B cell (primary cell): Measurements from ENCODE around the gene NCOA3. TPM values are rescaled to one million over a fixed set of nuclear protein-coding genes. Genes with fewer than 3 reads are reported as not detected.

Source experiments
- ATAC-seq: fragments of 200-7000 bp; cut with Tn5 transposase; one replicate; pipeline ENCODE4 v1.10.0; 2021; ENCODE audit warnings: low read depth, mild to moderate bottlenecking, moderate number of reproducible peaks, moderate library complexity
- CTCF ChIA-PET: fragments of 350-600 bp; sonication (Branson Sonifier 250); formaldehyde crosslinking; loops from one replicate; lab custom pipeline; 2021; ENCODE audit warnings: antibody characterized with exemption, inconsistent platforms; lab: Charles Lee
- POLR2A ChIA-PET: fragments of 350-600 bp; sonication (Branson Sonifier 250); formaldehyde crosslinking; loops from one replicate; lab custom pipeline; 2021; ENCODE audit warnings: antibody characterized with exemption; lab: Charles Lee
- DNase-seq: peaks from one replicate; pipeline ENCODE4 v3.0.0; 2013
- H2AFZ ChIP-seq: 2 replicates; pipeline ENCODE4 v1.6.1; 2012; ENCODE audit warnings: mild to moderate bottlenecking, low read depth, low read length; ENCODE audit not compliant: insufficient read depth, poor library complexity, severe bottlenecking
- H3K27ac ChIP-seq, 2 donors: 1 replicate in 1 of 2; 2 replicates in 1 of 2; pipeline ENCODE4 v1.5.1; 2012 to 2013; ENCODE audit warnings: low read length in 2 of 2, mild to moderate bottlenecking in 2 of 2, moderate library complexity in 1 of 2
- H3K27me3 ChIP-seq, 4 experiments: fragments of 200-600 bp in 1 of 4; sonication (generic) in 1 of 4; replicated peaks in 1 of 4; 1 replicate in 2 of 4; 2 replicates in 2 of 4; pipeline versions ENCODE4 v1.6.1 to v1.7.0; 2013 to 2016; ENCODE audit warnings: low read length in 3 of 4, mild to moderate bottlenecking in 2 of 4, mixed read lengths in 1 of 4, moderate library complexity in 1 of 4; ENCODE audit not compliant: insufficient read depth in 4 of 4, control insufficient read depth in 3 of 4; ENCODE audit errors: control extremely low read depth in 1 of 4
- H3K36me3 ChIP-seq, 2 experiments: replicated peaks in 1 of 2; 1 replicate in 1 of 2; 2 replicates in 1 of 2; pipeline versions ENCODE4 v1.6.1 to v1.7.1; 2013; ENCODE audit warnings: low read length in 1 of 2; ENCODE audit not compliant: insufficient read depth in 2 of 2, control insufficient read depth in 1 of 2; ENCODE audit errors: control extremely low read depth in 1 of 2, extremely low read depth in 1 of 2
- H3K4me1 ChIP-seq, 2 donors: fragments of 200-600 bp in 1 of 2; sonication (generic) in 1 of 2; 1 replicate in 1 of 2; 2 replicates in 1 of 2; pipeline versions ENCODE4 v1.5.1 to v1.6.1; 2013 to 2017; ENCODE audit warnings: low read length in 2 of 2; ENCODE audit not compliant: control insufficient read depth in 2 of 2, insufficient read depth in 2 of 2
- H3K4me2 ChIP-seq: replicated peaks from 2 replicates; pipeline ENCODE3; 2012; ENCODE audit warnings: mild to moderate bottlenecking, low read depth, low read length; ENCODE audit not compliant: poor library complexity, severe bottlenecking
- H3K4me3 ChIP-seq, 5 experiments: fragments of 200-600 bp in 1 of 5; sonication (generic) in 1 of 5; 1 replicate in 3 of 5; 2 replicates in 2 of 5; pipeline versions ENCODE4 v1.5.1 to v1.7.0; 2011 to 2016; ENCODE audit warnings: low read length in 4 of 5, mild to moderate bottlenecking in 4 of 5, low read depth in 2 of 5, control low read depth in 1 of 5, moderate library complexity in 1 of 5; ENCODE audit not compliant: insufficient read depth in 1 of 5; ENCODE audit errors: control extremely low read depth in 1 of 5, extremely low read depth in 1 of 5
- H3K79me2 ChIP-seq: fragments of 200-600 bp; sonication (generic); one replicate; pipeline ENCODE4 v1.6.0; 2016; ENCODE audit warnings: low read length; ENCODE audit not compliant: control insufficient read depth, insufficient read depth
- H3K9ac ChIP-seq: fragments of 200-600 bp; sonication (generic); 2 replicates; pipeline ENCODE4 v1.6.1; 2017; ENCODE audit warnings: mild to moderate bottlenecking, low read length, moderate library complexity
- H3K9me3 ChIP-seq, 3 donors: one replicate each; pipeline versions ENCODE4 v1.6.1 to v1.7.1; 2013; ENCODE audit warnings: low read length in 2 of 3; ENCODE audit not compliant: control insufficient read depth in 2 of 3, insufficient read depth in 1 of 3; ENCODE audit errors: control extremely low read depth in 1 of 3
- H4K20me1 ChIP-seq: 2 replicates; pipeline ENCODE4 v1.6.0; 2012; ENCODE audit warnings: mild to moderate bottlenecking, low read length; ENCODE audit not compliant: insufficient read depth, control insufficient read depth, poor library complexity, severe bottlenecking
- H3K27ac Mint-ChIP-seq: one replicate; pipeline ENCODE4 v1.8.0; 2021; ENCODE audit warnings: mixed read lengths
- H3K27me3 Mint-ChIP-seq: one replicate; pipeline ENCODE4 v1.8.0; 2021; ENCODE audit warnings: mixed read lengths
- H3K4me1 Mint-ChIP-seq: one replicate; pipeline ENCODE4 v1.8.0; 2021; ENCODE audit warnings: mixed read lengths
- H3K4me3 Mint-ChIP-seq: one replicate; pipeline ENCODE4 v1.8.0; 2021; ENCODE audit warnings: mixed read lengths
- H3K9me3 Mint-ChIP-seq: one replicate; pipeline ENCODE4 v1.8.0; 2022; ENCODE audit warnings: mixed read lengths; ENCODE audit not compliant: insufficient read depth
- EZH2 ChIP-seq: IDR thresholded peaks from 2 replicates; pipeline ENCODE4 v1.6.1; 2012; ENCODE audit warnings: borderline replicate concordance, low read depth, mild to moderate bottlenecking, moderate library complexity, low read length; ENCODE audit not compliant: insufficient read depth, poor library complexity, severe bottlenecking
- WGBS: methylation state at CpG from one replicate; pipeline ENCODE4 v1.1.5; 2013; ENCODE audit warnings: missing lambda C conversion rate; ENCODE audit not compliant: insufficient coverage; 5-methylcytosine and 5-hydroxymethylcytosine counted together
- intact Hi-C: fragments of 100-400 bp; cut with micrococcal nuclease; formaldehyde crosslinking; loops from one replicate; pipeline ENCODE4 v1.10.0; 2022
- polyA plus RNA-seq: library from polyadenylated mRNA; depleted of rRNA; stranded (reverse); fragments of >200 nt; gene quantifications from 2 replicates; pipeline ENCODE4 v1.2.3, GENCODE V29; 2012
- total RNA-seq, 2 donors: library from RNA; stranded (reverse); fragments of 120-200 nt in 1 of 2; gene quantifications; 1 replicate in 1 of 2; 2 replicates in 1 of 2; pipeline versions ENCODE4 v1.2.3 to v1.2.4, GENCODE V29; 2013 to 2022
- TF ChIP-seq, protein P1 (sequence below): fragments of 200-600 bp; IDR thresholded peaks from one replicate; pipeline ENCODE4 v1.8.0; 2022; ENCODE audit warnings: antibody characterized with exemption, mild to moderate bottlenecking

The NCOA3 gene
- total and polyA plus RNA-seq, 2 donors (not counting 1 experiment from before 2014, with no cell fraction given): 54.0 to 309 TPM

- ChIA-PET POLR2A (no interaction called here), CTCF (interaction anchor here (0.6 kb wide), 1 partner anchor 835 kb away, joined by 3 read pairs; no protein-coding TSS in a partner anchor)
- Mint-ChIP-seq H3K4me3 (no peak overlapping the region), H3K27me3 (peaks cover 5% of the 10 kb centered on the region), H3K4me1 (peaks cover 1% of the 10 kb centered on the region), H3K9me3 (peaks cover 2% of the 10 kb centered on the region), H3K27ac (no peak overlapping the region)
- Histone ChIP-seq H4K20me1 (no peaks in the 10 kb centered on the region), H3K4me2 (no peak overlapping the region), H3K4me3 (no peak overlapping the region), H3K27me3 (no peaks in the 10 kb centered on the region), H3K9ac (no peak overlapping the region), H2AFZ (no peak overlapping the region), H3K36me3 (no peaks in the 10 kb centered on the region), H3K9me3 (peaks cover 0 to 35% (median 9%) of the 10 kb centered on the region in 3 donors), H3K27ac (no peak overlapping the region), H3K4me1 (no peaks in the 10 kb centered on the region), H3K79me2 (no peaks in the 10 kb centered on the region)
- TF ChIP-seq, protein P1, sequence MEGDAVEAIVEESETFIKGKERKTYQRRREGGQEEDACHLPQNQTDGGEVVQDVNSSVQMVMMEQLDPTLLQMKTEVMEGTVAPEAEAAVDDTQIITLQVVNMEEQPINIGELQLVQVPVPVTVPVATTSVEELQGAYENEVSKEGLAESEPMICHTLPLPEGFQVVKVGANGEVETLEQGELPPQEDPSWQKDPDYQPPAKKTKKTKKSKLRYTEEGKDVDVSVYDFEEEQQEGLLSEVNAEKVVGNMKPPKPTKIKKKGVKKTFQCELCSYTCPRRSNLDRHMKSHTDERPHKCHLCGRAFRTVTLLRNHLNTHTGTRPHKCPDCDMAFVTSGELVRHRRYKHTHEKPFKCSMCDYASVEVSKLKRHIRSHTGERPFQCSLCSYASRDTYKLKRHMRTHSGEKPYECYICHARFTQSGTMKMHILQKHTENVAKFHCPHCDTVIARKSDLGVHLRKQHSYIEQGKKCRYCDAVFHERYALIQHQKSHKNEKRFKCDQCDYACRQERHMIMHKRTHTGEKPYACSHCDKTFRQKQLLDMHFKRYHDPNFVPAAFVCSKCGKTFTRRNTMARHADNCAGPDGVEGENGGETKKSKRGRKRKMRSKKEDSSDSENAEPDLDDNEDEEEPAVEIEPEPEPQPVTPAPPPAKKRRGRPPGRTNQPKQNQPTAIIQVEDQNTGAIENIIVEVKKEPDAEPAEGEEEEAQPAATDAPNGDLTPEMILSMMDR: no peak
- TF ChIP-seq EZH2: no peak
- no peak for ATAC-seq
- intact Hi-C loops: no loop called here
- WGBS: 97% methylated on average over 11 of the region's 11 CpGs
- no peak for DNase-seq
These were observed 195.2 kb downstream of the NCOA3 start for GRCh38 chr20:47696856-47697255.

GRCh38 chr20:47698142-47698541 is 196.5 kb downstream of the NCOA3 start:
- Histone ChIP-seq H3K9me3 (peaks cover 0 to 26% (median 5%) of the 10 kb centered on the region in 3 donors), H3K9ac (no peak overlapping the region), H3K79me2 (no peaks in the 10 kb centered on the region), H3K4me3 (no peak overlapping the region), H4K20me1 (no peaks in the 10 kb centered on the region), H3K36me3 (no peaks in the 10 kb centered on the region), H3K27ac (no peak overlapping the region), H3K4me2 (no peak overlapping the region), H3K4me1 (no peaks in the 10 kb centered on the region), H3K27me3 (no peaks in the 10 kb centered on the region), H2AFZ (no peak overlapping the region)
- Mint-ChIP-seq H3K9me3 (peaks cover 2% of the 10 kb centered on the region), H3K27me3 (peaks cover 5% of the 10 kb centered on the region), H3K4me1 (peaks cover 1% of the 10 kb centered on the region), H3K27ac (no peak overlapping the region), H3K4me3 (no peak overlapping the region)
- TF ChIP-seq, protein P1: no peak
- TF ChIP-seq EZH2: no peak
- CTCF ChIA-PET: interaction anchor here (1.0 to 1.6 kb wide), 2 partner anchors 19 to 922 kb away, joined by 4 to 7 read pairs; no protein-coding TSS in a partner anchor
- intact Hi-C loops: no loop called here
- 88% methylated on average over 5 of the region's 6 CpGs for WGBS
- POLR2A ChIA-PET: no interaction called here
- ATAC-seq (no peak), DNase-seq (no peak)
